ENCODE data around the gene MORF4L1.

The MORF4L1 gene

DNA sequence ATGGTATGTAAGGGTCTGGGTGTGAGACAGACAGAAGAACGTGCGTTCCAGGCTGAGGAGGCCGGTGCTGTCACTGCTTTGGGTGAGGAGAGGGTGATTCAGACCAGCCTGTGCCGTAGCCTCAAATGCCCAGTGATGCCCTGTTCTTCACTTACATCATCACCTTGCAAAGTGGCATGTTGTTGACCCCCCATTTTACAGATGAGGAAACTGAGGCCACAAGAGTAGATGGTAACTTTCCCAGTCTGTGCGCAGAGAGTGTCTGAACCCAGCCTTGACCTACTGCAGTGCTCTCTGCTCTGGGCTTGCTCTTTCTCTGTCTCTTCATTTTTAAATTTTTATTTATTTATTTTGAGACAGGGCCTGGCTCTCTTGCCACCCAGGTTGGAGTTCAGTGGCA is 73.8 kb downstream of the MORF4L1 start:
- DNase-seq (ENCODE audit: low spot score) = no peak

GRCh38 chr15:78947506-78947905 is 74.8 kb downstream of the MORF4L1 start:
- no peak for DNase-seq (ENCODE audit: low spot score)

All from ecto neural progenitor cell (in vitro differentiated cells).